Neutrophil (primary cell): ENCODE results near the gene CREB3L2.
A peak's percentile ranks its signal among the peaks of the same experiment; 100 is the strongest.

Experiments used
- H3K27ac ChIP-seq: fragments of 200-600 bp; sonication (generic); 2 replicates; pipeline ENCODE4 v1.5.1; 2016; ENCODE audit warnings: mild to moderate bottlenecking, moderate library complexity
- H3K27me3 ChIP-seq: fragments of 200-600 bp; sonication (generic); 2 replicates; pipeline ENCODE4 v1.6.0; 2016; ENCODE audit warnings: mild to moderate bottlenecking
- H3K36me3 ChIP-seq: fragments of 200-600 bp; sonication (generic); 2 replicates; pipeline ENCODE4 v1.5.1; 2017
- H3K4me1 ChIP-seq, 2 experiments: fragments of 200-600 bp in 1 of 2; sonication (generic) in 1 of 2; 1 replicate in 1 of 2; 2 replicates in 1 of 2; pipeline versions ENCODE4 v1.5.1 to v1.6.1; 2013 to 2016; ENCODE audit warnings: low read depth in 1 of 2, low read length in 1 of 2, mild to moderate bottlenecking in 1 of 2, moderate library complexity in 1 of 2; ENCODE audit not compliant: control insufficient read depth in 1 of 2, insufficient read depth in 1 of 2
- H3K4me3 ChIP-seq, 2 experiments: fragments of 200-600 bp in 1 of 2; sonication (generic) in 1 of 2; 1 replicate in 1 of 2; 2 replicates in 1 of 2; pipeline ENCODE4 v1.5.1; 2013 to 2016; ENCODE audit warnings: low read depth in 1 of 2, low read length in 1 of 2, mild to moderate bottlenecking in 1 of 2, moderate library complexity in 1 of 2
- H3K9me3 ChIP-seq: fragments of 200-600 bp; sonication (generic); 2 replicates; pipeline ENCODE4 v1.5.1; 2016
- TF ChIP-seq, protein P1 (sequence below): fragments of 200-600 bp; sonication (generic); IDR thresholded peaks from 2 replicates; pipeline ENCODE4 v1.5.1; 2016; ENCODE audit warnings: antibody characterized with exemption

The CREB3L2 gene

DNA sequence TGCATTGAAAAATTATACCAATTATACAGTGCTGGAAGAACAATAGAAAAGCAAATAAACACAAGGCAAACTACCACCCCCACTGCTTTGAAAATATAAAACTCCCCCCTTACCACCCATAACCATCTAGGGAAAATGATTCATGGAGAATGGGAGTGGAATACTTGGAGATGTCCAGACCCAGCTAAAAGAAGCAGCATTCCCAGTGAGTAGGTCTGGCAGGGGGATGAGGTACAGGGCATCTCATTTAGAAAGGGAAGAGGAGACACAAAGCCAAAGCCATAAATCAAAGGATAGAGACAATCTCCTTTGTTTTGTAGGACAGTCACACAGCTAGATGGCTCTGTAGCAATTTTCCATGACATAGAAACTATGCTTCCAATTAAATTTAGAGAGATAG lies 119.1 kb downstream of the CREB3L2 start:
- no peaks in the 10 kb centered on the region for H3K27me3 ChIP-seq
- TF ChIP-seq, protein P1, sequence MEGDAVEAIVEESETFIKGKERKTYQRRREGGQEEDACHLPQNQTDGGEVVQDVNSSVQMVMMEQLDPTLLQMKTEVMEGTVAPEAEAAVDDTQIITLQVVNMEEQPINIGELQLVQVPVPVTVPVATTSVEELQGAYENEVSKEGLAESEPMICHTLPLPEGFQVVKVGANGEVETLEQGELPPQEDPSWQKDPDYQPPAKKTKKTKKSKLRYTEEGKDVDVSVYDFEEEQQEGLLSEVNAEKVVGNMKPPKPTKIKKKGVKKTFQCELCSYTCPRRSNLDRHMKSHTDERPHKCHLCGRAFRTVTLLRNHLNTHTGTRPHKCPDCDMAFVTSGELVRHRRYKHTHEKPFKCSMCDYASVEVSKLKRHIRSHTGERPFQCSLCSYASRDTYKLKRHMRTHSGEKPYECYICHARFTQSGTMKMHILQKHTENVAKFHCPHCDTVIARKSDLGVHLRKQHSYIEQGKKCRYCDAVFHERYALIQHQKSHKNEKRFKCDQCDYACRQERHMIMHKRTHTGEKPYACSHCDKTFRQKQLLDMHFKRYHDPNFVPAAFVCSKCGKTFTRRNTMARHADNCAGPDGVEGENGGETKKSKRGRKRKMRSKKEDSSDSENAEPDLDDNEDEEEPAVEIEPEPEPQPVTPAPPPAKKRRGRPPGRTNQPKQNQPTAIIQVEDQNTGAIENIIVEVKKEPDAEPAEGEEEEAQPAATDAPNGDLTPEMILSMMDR = no peak
- peaks cover 41% of the 10 kb centered on the region for H3K36me3 ChIP-seq
- H3K9me3 ChIP-seq = no peaks in the 10 kb centered on the region
- no peak overlapping the region for H3K27ac ChIP-seq
- no peak overlapping the region for H3K4me3 ChIP-seq
- H3K4me1 ChIP-seq = peaks cover 31 to 32% of the 10 kb centered on the region in 2 experiments

DNA sequence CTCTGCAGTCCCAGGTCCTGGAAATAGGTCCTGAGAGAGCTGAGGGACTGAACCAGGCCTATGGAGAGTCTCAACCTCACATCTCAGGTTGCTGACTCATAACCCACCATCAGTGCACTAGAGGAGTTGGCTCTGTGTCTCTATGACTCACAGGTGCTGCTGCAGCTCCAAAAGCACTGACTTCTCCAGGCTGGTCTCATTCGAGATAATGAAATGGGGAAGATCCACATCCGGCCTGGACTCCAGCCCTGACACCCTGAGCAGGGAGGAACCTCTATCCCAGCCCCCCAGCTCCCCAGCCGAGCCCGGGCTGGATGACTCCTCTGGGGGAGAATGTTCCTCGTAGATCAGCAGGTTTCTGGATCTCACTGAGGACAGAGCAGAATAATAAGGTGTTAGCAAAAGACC lies 119.6 kb downstream of the CREB3L2 start:
- TF ChIP-seq, protein P1 = no peak
- no peaks in the 10 kb centered on the region for H3K9me3 ChIP-seq
- H3K36me3 ChIP-seq = peaks cover 41% of the 10 kb centered on the region
- H3K4me3 ChIP-seq = no peak overlapping the region
- peaks cover 36 to 37% of the 10 kb centered on the region in 2 experiments for H3K4me1 ChIP-seq
- H3K27ac ChIP-seq = no peak overlapping the region
- H3K27me3 ChIP-seq = no peaks in the 10 kb centered on the region

DNA sequence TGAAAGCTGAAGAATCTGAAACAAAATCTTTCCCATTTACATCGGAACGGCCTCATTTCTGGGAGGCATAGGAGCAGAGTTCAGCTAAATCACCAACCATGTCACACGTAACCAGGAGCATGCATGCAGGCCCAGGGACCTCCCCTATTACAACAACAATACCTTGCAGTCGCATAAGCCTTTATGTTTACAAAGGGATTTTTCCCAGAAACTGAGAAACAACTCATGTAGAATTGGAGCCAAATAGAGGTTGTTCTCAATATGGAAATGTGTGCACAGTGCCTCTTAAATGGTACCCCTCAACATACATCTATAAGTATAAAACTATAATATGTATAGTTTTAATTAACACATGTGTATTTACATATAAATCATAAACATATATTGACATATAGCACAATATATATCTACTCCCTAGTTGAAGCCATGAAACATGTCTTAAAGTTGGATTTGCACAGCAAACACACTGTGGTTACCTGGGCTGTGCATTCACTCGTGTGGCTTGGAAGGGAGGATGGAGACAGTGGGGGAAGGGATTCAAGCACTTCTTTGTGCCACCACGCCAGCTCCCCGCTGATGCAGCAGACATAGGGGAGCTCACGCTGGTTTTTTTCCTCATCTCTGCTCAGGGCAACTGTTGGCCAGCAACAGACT lies 120.2 kb downstream of the CREB3L2 start:
- TF ChIP-seq, protein P1 = no peak
- Histone ChIP-seq H3K36me3 (peaks cover 41% of the 10 kb centered on the region), H3K27me3 (no peaks in the 10 kb centered on the region), H3K4me3 (no peak overlapping the region), H3K9me3 (no peaks in the 10 kb centered on the region), H3K4me1 (peaks cover 40 to 41% of the 10 kb centered on the region in 2 experiments), H3K27ac (no peak overlapping the region)

DNA sequence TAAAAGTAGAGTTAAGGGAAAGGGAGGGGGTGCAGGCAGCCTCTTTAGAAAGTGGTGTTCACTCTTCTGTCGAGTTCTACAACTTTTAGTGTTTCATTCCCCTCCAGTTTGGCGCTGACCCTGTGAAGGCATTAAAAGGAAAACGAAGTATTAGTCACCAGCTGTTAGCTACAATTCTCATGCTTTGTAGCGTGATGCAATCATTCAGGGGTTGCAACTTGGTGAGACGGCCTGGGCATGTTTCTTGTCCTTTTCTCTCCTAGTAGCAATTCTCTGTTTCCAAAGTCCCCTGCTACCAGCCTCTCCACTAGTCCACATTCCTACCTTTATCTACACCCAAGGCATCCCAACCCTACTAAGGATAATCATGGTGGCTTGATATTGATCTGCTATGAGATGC lies 121.5 kb downstream of the CREB3L2 start:
- peaks cover 37% of the 10 kb centered on the region for H3K36me3 ChIP-seq
- peak overlapping the region; percentile 82 for H3K27ac ChIP-seq
- peaks cover 43 to 44% of the 10 kb centered on the region in 2 experiments for H3K4me1 ChIP-seq
- no peaks in the 10 kb centered on the region for H3K27me3 ChIP-seq
- no peak overlapping the region for H3K4me3 ChIP-seq
- no peaks in the 10 kb centered on the region for H3K9me3 ChIP-seq
- TF ChIP-seq, protein P1 = no peak

DNA sequence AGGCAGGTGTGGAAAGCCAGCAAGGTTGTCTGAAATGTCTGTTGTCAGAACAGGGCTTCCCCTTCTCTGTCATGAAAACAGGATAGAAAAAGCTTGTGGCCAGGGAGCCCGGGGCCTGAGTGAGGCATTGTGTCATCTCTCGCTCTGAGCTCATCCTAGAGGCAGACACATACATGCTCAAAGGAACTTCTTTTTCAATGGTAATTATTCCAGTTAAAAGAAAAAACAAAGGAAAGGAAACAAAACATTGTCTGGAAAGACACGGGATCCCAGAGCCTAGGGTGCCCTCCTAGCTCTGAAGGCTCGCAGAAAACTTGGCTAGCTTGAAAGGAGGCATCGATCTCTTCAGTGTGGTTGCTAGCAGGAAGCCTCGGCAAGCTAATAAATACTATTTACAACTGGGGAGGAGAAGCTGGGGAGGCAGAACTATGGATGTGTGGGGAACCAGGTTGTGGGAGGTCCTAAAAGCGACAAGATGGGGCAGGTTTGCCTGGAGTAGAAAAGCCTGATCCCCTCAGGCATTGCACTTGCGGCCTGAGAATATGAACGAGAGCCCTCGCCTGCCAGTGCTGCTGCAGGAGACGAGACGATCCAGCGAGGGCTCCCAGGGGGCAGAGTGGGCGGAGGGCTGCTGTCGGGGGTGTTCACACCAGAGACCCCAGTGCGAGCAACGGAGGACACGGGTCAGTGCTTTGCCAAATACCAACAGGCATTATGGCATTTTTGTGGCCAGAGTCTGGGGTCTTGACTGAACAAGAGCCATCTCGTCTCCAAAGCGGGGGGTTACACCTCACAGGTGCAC lies 122.3 kb downstream of the CREB3L2 start:
- no peaks in the 10 kb centered on the region for H3K9me3 ChIP-seq
- H3K27ac ChIP-seq = peak overlapping the region; percentile 82
- peaks cover 28% of the 10 kb centered on the region for H3K36me3 ChIP-seq
- H3K4me3 ChIP-seq = no peak overlapping the region
- H3K4me1 ChIP-seq = peaks cover 43 to 46% of the 10 kb centered on the region in 2 experiments
- TF ChIP-seq, protein P1 = no peak
- H3K27me3 ChIP-seq = no peaks in the 10 kb centered on the region
